ENCODE data around the gene ASCC3. TPM values are rescaled to one million over a fixed set of nuclear protein-coding genes. Genes with fewer than 3 reads are reported as not detected.
A peak's percentile ranks its signal among the peaks of the same experiment; 100 is the strongest.
"Not testable (repeated sequence)": the region's sequence is repeated elsewhere in the genome, so short reads cannot be mapped to it uniquely, and the experiment has no call there.

The ASCC3 gene
- total RNA-seq, 2 donors from 2014 or later = 31.9 to 36.4 TPM

DNA sequence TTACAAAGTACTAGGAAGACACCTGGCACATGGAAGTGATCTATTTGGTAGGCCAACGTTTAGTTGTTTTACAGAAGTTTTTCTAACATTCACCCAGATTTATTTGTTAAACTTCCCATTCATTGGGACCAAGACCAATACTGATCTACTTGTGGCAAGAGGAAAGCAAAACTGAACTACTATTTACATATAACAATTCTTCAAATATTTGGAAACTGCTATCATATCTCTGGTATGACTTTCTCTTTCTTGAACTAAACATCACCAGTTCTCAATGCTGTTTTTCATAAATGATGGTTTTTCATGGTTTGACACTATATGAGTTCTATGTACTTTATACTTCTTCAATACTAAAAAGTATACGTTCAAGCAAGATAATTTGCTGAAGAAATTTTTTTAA, 189.2 kb downstream of the ASCC3 start:
- DNase-seq (ENCODE audit: low spot score) = no peak
- intact Hi-C loops (cut with DNase I) = no loop called here

DNA sequence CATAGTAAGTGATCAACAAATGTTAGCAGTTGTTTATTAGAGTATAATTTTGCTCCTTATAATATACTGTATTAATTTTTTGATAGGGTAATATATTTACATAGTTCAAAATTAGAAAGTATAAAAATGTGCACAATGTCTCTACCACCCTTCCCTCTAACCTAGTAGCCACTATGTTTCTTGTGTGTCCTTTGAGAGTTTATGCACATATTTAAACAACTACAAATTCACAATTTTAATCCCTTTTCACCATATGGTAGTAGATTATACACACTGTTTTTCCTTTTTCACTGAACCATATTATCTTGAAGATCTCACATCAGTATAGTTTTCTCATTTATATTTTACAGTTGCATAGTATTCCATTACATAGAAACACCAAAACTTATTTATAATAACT, 194.9 kb downstream of the ASCC3 start:
- no peak for DNase-seq (ENCODE audit: low spot score)
- intact Hi-C loops (cut with DNase I) = no loop called here

DNA sequence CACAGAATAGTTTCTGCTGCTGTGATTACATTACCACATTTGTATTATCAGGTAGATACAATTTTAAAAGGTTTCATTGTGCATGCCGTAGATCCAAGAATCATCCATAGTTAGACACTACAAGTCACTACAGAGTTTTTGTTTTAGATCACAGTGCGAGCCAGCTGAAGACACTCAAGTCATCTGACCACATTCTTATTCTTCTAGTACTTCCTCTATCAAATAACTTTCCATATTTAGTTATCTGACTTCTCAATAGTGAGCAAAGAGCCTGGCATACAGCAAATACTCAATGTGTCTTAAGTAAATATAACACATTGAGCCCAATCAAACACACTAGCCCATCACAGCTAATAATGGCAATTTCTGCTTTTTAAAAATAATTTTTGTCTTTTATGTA, 195.4 kb downstream of the ASCC3 start:
- intact Hi-C loops (cut with DNase I) = no loop called here
- no peak for DNase-seq (ENCODE audit: low spot score)

GRCh38 chr6:100680163-100680562, 201.0 kb downstream of the ASCC3 start:
- intact Hi-C loops (cut with DNase I) = no loop called here
- DNase-seq (ENCODE audit: low spot score) = no peak

- DNase-seq (ENCODE audit: low spot score) = no peak
- intact Hi-C loops (cut with DNase I) = no loop called here
These were observed 203.1 kb downstream of the ASCC3 start for GRCh38 chr6:100678027-100678426.

DNA sequence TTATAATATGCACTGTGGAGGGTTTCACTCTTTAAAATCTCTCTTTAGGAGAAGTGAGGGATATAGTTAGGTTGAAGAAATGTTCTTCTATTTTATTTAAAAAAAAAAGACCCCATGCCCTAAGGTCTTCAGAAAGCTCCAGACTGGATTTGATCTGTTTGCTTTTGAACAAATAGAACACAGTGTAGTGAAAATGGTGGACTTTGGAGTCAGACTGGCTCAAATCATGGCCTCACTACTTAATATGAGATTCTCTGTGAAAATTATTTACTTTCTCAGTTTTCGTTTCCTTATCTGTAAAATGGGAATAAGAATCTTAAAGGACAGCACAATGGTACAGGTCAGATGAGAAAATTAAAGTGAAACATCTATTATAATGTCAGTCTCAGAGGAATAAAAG, 203.9 kb downstream of the ASCC3 start:
- intact Hi-C loops (cut with DNase I) = no loop called here
- DNase-seq (ENCODE audit: low spot score) = no peak

- no peak for DNase-seq (ENCODE audit: low spot score)
- intact Hi-C loops (cut with DNase I) = no loop called here
These were observed 207.5 kb downstream of the ASCC3 start for GRCh38 chr6:100673641-100674040.

GRCh38 chr6:100671740-100672139, 209.4 kb downstream of the ASCC3 start:
- intact Hi-C loops (cut with DNase I) = no loop called here

GRCh38 chr6:100670056-100670455, 211.1 kb downstream of the ASCC3 start:
- intact Hi-C loops (cut with DNase I) = no loop called here

More at GRCh38 chr6:100671740-100672139, 209.4 kb downstream of the ASCC3 start:
- no peak for DNase-seq (ENCODE audit: low spot score)

GRCh38 chr6:100665041-100665380, 216.1 kb downstream of the ASCC3 start:
- intact Hi-C loops (cut with DNase I) = no loop called here
- no peak for DNase-seq (ENCODE audit: low spot score)

More at GRCh38 chr6:100670056-100670455, 211.1 kb downstream of the ASCC3 start:
- DNase-seq (ENCODE audit: low spot score) = no peak

GRCh38 chr6:100664274-100665040, 216.7 kb downstream of the ASCC3 start:
- intact Hi-C loops (cut with DNase I) = no loop called here
- no peak for DNase-seq (ENCODE audit: low spot score)

DNA sequence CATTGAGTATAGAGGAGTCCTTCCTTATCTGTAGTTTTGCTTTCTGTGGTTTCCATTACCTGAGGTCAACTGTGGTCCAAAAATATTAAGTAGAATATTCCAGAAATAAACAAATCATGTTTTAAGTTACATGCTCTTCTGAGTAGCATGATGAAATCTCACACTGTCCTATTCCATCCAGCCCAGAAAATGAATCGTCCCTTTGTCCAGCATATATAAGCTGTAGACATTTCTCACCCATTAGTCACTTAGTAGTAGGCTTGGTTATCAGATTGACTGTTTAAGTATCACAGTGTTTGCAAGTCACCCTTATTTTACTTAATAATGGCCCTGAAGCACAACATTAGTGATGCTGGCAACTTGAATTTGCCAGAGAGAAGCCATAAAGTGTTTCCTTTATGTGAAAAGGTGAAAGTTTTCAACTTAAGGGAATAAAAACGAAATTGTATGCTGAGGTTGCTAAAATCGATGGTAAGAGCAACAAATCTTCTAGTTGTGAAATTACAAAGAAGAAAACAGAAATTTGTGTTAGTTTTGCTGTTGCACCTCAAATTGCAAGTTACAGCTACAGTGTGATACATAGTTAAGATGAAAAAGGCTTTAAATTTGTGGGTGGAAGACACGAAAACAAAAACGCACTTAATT, 217.8 kb downstream of the ASCC3 start:
- intact Hi-C loops (cut with DNase I) = no loop called here
- no peak for DNase-seq (ENCODE audit: low spot score)

DNA sequence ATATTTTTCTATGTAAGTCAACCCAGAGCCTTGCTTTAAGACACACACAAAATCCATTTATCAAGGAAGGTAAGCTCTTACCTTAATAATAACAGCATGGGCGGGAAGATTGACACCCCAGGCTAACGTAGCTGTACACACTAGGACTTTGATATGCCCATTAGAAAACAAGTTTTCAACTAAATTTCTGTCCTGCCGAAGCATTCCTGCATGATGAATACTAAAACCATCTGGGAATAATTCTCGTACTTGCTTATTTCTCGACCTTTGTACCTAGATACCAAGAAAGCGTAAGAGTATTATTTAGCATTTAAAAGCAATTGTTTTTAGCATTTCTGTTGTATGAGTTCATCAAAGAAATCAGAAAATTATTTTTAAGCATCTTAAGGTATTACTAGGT, 218.9 kb downstream of the ASCC3 start:
- no peak for DNase-seq (ENCODE audit: low spot score)
- intact Hi-C loops (cut with DNase I) = no loop called here

DNA sequence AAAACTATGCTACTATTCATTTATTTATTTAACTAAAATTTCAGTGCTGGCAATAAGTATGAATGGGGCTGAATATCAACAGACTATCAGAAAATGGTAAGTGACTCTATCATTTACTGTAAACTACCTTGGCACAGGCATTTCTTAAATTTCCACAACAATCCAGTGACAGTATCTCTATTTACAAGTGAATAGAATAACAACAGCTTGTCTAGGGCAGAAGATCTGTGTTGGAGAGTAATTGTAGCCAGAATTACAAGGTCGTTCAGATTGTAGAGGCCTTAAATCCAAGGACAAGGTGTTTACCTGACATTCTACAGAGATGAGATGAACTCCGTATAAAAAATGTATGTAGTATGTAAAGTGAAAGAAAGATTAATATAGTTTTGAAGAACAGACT, 222.6 kb downstream of the ASCC3 start:
- intact Hi-C loops (cut with DNase I) = no loop called here
- no peak for DNase-seq (ENCODE audit: low spot score)

DNA sequence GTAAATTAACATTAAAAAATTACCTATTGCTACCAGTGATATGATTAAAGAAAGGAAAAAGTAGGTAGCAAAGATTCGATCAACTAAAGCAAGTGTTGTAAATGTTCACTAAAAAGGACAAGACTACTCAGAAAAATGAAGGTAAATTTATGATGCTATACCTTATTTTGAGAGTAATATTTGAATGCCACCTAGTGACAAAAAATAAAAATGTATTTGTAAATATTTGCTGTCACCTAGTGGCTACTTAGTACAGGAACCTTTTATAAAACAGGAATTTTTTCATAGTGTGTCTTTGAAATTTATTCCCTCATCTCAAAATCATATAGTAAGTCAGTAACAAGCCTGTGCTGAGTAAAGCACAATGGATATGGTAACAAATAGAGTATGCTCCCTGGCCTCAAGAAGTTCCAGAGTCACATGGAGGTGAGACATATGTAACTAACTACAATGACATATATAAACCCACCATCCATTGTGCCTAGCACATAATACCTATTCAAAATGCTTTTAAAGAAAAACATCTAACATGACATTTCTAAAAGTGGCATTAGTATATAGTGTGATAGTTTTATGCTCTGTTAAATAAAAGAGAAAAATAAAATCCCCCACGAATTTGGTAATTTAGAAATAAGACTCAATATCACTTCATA, 223.3 kb downstream of the ASCC3 start:
- intact Hi-C loops (cut with DNase I) = no loop called here
- no peak for DNase-seq (ENCODE audit: low spot score)

GRCh38 chr6:100641147-100641546, 240.0 kb downstream of the ASCC3 start:
- intact Hi-C loops (cut with DNase I) = not testable (repeated sequence)

DNA sequence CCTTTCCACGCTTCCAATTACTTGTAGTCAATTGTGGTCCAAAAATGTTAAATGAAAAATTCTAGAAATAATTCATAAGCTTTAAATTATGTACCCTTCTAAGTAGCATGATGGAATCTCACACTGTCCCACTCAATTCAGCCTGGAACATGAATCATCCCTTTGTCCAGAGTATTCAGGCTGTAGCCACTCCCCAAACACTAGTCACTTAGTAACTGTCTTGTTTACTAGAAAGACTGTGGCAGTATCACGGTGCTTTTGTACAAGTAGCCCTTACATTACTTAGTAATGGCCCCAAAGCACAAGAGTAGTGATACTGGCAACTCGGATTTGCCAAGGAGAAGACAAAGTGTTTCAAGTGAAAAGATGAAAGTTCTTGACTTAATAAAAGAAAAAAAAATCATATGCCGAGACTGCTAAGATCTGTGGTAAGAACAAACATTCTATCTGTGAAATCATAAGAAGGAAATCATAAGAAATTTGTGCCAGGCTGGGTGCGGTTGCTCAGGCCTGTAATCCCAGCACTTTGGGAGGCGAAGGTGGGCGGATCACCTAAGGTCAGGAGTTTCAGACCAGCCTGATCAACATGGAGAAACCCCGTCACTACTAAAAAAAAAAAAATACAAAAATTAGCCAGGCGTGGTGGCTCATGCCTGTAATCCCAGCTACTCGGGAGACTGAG, 247.9 kb downstream of the ASCC3 start:
- DNase-seq (ENCODE audit: low spot score) = peak; percentile 8
- intact Hi-C loops (cut with DNase I) = no loop called here

More at GRCh38 chr6:100641147-100641546, 240.0 kb downstream of the ASCC3 start:
- DNase-seq (ENCODE audit: low spot score) = not testable (repeated sequence)

GRCh38 chr6:100630536-100630935, 250.6 kb downstream of the ASCC3 start:
- no peak for DNase-seq (ENCODE audit: low spot score)
- intact Hi-C loops (cut with DNase I) = no loop called here

- intact Hi-C loops (cut with DNase I) = no loop called here
- DNase-seq (ENCODE audit: low spot score) = no peak
These were observed 253.0 kb downstream of the ASCC3 start for GRCh38 chr6:100627911-100628758.

Measured in posterior vena cava (tissue), 2 donors.